ENCODE results near the gene OSBPL6. TPM values are rescaled to one million over a fixed set of nuclear protein-coding genes. Genes with fewer than 3 reads are reported as not detected.

OSBPL6 gene
- total RNA-seq, 4 donors from 2014 or later: 1.8 to 3.3 (median 2.3) TPM

DNA sequence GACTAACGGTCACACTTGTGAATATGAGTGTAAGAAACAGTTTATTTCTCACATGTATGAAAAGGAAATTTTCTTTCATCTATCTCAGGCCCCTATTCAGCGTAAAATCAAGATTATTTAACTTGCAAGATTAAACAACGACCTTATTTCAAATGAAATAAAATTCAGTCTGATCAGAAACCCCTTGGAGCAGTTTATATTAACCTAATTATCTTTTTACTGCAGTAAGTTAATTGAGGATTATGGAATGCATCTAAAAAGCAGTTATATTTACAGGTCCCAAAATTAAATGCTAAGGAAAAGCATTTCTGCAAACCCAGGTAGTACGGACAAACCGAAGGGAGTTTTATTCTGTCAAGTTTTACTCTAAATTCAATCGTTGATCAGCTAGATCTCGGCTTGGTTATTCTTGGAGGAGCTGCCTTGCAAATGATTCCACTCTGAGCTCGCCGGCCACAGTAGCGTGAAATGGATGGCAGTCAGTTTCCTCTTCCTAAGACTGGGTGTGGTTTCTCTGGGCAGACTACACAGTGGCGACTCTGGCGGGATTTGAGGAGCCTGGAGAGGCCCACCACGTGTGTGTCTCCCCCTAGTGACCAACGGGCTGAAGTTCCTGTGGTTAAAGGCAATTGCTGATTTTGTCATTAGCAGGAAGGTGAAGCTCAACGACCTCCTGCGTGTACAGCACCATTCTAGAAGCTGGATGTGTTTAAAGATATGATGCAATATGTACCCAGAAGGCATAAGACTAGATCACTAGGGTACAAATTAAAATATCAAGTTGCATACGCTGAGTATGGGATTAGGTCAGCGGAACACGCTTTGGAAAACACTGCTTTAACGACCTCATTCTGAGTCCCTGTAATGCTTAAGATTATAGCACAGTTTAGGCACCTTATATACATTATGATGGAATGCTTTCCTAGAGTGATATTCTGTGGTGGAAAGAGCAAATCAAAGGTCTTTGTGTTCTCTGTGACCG lies 220.2 kb downstream of the OSBPL6 start:
- no peaks in the 10 kb centered on the region for H3K27me3 ChIP-seq
- peak; percentile 97 for DNase-seq (ENCODE audit: extremely low spot score)
- peak overlapping the region; percentile 62 to 68 (median 64) for H3K4me3 ChIP-seq
- intact Hi-C loops (cut with DNase I): loop anchor here (2.0 to 5.0 kb wide), 2 partner anchors 68 to 302 kb away; partner anchors contain the start of gene RBM45
- TF ChIP-seq POLR2AphosphoS5 (IDR thresholded peaks at IDR 0.05) (peak; percentile 76 to 81), POLR2A (IDR thresholded peaks at IDR 0.05; ENCODE audit: low read depth) (no peak)
- TF ChIP-seq, protein P1, sequence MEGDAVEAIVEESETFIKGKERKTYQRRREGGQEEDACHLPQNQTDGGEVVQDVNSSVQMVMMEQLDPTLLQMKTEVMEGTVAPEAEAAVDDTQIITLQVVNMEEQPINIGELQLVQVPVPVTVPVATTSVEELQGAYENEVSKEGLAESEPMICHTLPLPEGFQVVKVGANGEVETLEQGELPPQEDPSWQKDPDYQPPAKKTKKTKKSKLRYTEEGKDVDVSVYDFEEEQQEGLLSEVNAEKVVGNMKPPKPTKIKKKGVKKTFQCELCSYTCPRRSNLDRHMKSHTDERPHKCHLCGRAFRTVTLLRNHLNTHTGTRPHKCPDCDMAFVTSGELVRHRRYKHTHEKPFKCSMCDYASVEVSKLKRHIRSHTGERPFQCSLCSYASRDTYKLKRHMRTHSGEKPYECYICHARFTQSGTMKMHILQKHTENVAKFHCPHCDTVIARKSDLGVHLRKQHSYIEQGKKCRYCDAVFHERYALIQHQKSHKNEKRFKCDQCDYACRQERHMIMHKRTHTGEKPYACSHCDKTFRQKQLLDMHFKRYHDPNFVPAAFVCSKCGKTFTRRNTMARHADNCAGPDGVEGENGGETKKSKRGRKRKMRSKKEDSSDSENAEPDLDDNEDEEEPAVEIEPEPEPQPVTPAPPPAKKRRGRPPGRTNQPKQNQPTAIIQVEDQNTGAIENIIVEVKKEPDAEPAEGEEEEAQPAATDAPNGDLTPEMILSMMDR (IDR thresholded peaks at IDR 0.05): peak; percentile 90 to 94 (median 92)
- no peaks in the 10 kb centered on the region for H3K36me3 ChIP-seq
- H3K27ac ChIP-seq (replicated peaks in 1 of 4): peak overlapping the region; percentile 87 to 95 (median 89)
- H3K4me1 ChIP-seq: peaks cover 4 to 21% (median 13%) of the 10 kb centered on the region in 4 donors
- WGBS: 18% methylated on average over 21 of the region's 21 CpGs
- no peaks in the 10 kb centered on the region for H3K9me3 ChIP-seq

DNA sequence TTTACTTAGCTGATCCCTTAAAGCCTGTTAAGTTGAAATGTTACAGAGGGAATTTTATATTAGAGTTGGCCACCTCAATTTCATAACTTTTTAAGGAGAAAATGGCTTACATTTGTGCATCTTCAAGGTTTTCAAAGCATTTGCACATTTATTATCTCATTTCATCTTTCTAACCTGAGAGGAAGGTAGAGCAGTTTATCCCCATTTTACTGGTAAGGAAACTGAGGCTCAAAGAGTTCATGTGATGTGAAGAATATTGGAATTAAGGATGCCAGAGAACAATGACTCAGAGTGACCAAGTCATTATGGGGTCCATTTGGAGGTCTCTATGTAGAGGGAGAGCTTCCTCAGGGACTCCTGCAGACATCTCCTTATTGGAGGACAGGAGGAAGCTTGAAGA lies 221.7 kb downstream of the OSBPL6 start:
- Histone ChIP-seq H3K4me3 (no peak overlapping the region), H3K4me1 (peaks cover 4 to 21% (median 13%) of the 10 kb centered on the region in 4 donors), H3K36me3 (no peaks in the 10 kb centered on the region), H3K27ac (replicated peaks in 1 of 4) (no peak overlapping the region), H3K9me3 (no peaks in the 10 kb centered on the region), H3K27me3 (no peaks in the 10 kb centered on the region)
- intact Hi-C loops (cut with DNase I): loop anchor here (2.0 kb wide), 1 partner anchor 67 kb away; no protein-coding TSS in a partner anchor
- no peak for DNase-seq (ENCODE audit: extremely low spot score)
- TF ChIP-seq POLR2AphosphoS5 (IDR thresholded peaks at IDR 0.05) (no peak), EP300 (IDR thresholded peaks at IDR 0.05) (no peak), POLR2A (IDR thresholded peaks at IDR 0.05; ENCODE audit: low read depth) (no peak)
- TF ChIP-seq, protein P1 (IDR thresholded peaks at IDR 0.05): no peak

- no peak overlapping the region for H3K27ac ChIP-seq (replicated peaks in 1 of 4)
- intact Hi-C loops (cut with DNase I): no loop called here
- no peak overlapping the region for H3K4me3 ChIP-seq
- H3K36me3 ChIP-seq: peaks cover 0 to 5% (median 0%) of the 10 kb centered on the region in 4 donors
- WGBS: 95% methylated on average over 3 of the region's 3 CpGs
- no peaks in the 10 kb centered on the region for H3K27me3 ChIP-seq
- DNase-seq (ENCODE audit: extremely low spot score): no peak
- H3K9me3 ChIP-seq: no peaks in the 10 kb centered on the region
- TF ChIP-seq, protein P1 (IDR thresholded peaks at IDR 0.05): no peak
- TF ChIP-seq POLR2AphosphoS5 (IDR thresholded peaks at IDR 0.05): no peak
- H3K4me1 ChIP-seq: peaks cover 4 to 18% (median 12%) of the 10 kb centered on the region in 4 donors
Measured at GRCh38 chr2:178417916-178418315, 223.6 kb downstream of the OSBPL6 start.

GRCh38 chr2:178418426-178418825 lies 224.1 kb downstream of the OSBPL6 start:
- TF ChIP-seq POLR2AphosphoS5 (IDR thresholded peaks at IDR 0.05) (no peak), EP300 (IDR thresholded peaks at IDR 0.05) (no peak), POLR2A (IDR thresholded peaks at IDR 0.05; ENCODE audit: low read depth) (no peak)
- TF ChIP-seq, protein P1 (IDR thresholded peaks at IDR 0.05): no peak
- Histone ChIP-seq H3K27me3 (no peaks in the 10 kb centered on the region), H3K27ac (replicated peaks in 1 of 4) (no peak overlapping the region), H3K4me1 (peaks cover 4 to 14% (median 10%) of the 10 kb centered on the region in 4 donors), H3K9me3 (no peaks in the 10 kb centered on the region), H3K36me3 (peaks cover 0 to 5% (median 0%) of the 10 kb centered on the region in 4 donors), H3K4me3 (no peak overlapping the region)
- 100% methylated on average over 1 of the region's 1 CpG for WGBS
- DNase-seq (ENCODE audit: extremely low spot score): no peak
- intact Hi-C loops (cut with DNase I): no loop called here
